ENCODE results near the gene RNF130.
"Not testable (repeated sequence)": the region's sequence is repeated elsewhere in the genome, so short reads cannot be mapped to it uniquely, and the experiment has no call there.

The RNF130 gene

GRCh38 chr5:180018347-180019060 lies 53.1 kb downstream of the RNF130 start:
- no peak for DNase-seq (ENCODE audit: low read depth)

GRCh38 chr5:180015523-180015922 lies 56.0 kb downstream of the RNF130 start:
- DNase-seq (ENCODE audit: low read depth) = not testable (repeated sequence)

DNA sequence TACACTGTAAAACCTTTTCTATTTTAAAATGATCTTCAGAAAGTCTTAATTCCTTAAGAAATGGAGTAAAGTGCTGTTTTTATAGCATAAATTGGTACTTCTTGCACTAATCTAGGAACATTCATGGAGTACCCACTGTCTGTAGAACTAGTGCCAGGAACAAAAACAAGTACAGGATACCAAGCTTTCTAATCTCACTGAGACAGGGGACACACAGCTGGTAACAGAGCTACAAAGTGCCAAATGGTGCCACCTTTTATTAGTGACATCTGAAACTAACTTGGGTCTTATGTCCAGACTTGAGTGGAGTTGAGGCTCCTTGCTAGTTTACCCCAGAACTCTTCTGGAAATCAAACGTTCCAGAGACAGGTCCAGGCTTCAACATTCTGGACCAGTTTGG lies 57.9 kb downstream of the RNF130 start:
- no peak for DNase-seq (ENCODE audit: low read depth)

- no peak for DNase-seq (ENCODE audit: low read depth)
Measured at GRCh38 chr5:180012316-180012715, 59.2 kb downstream of the RNF130 start.

- DNase-seq (ENCODE audit: low read depth) = no peak
Measured at GRCh38 chr5:180010636-180011035, 60.9 kb downstream of the RNF130 start.

DNA sequence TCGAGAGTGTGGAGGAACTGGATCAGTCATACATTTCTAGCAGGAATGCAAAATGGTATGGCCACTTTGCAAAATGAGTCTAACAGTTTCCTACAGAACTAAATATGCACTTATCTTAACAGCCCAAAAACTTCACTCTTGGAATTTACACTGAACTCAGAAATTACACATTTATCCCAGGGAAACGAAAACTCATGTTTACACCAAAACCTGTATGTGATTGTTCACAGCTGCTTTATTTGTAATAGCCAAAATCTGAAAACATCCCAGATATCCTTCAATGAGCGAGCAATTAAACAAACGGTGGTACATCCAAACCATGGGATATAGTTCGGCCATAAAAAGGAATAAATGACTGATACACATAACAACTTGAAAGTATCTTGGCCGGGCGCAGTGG lies 62.0 kb downstream of the RNF130 start:
- DNase-seq (ENCODE audit: low read depth) = no peak

GRCh38 chr5:180008433-180008832 lies 63.1 kb downstream of the RNF130 start:
- no peak for DNase-seq (ENCODE audit: low read depth)

- DNase-seq (ENCODE audit: low read depth) = no peak
Measured at GRCh38 chr5:180007582-180007981, 64.0 kb downstream of the RNF130 start.

- no peak for DNase-seq (ENCODE audit: low read depth)
Measured at GRCh38 chr5:180006141-180006540, 65.4 kb downstream of the RNF130 start.

DNA sequence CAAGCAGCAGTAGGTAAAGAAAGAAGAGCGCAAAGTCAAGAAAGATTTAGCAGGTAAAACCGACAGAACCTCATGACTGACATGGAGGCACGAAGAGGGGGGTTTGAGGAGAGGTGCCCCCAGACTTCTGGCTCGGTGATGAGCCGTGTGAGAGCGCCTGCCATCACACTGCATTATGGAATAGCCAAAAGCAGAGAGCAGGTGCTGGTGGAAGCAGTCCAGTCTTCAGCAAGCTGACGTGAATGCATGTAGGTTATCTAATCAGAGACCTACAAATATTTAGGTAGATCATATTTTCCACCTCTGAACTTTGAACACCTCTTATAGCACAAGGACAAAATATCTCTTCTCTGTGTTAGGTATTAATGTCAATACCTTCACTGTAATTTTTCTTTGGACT lies 68.4 kb downstream of the RNF130 start:
- DNase-seq (ENCODE audit: low read depth) = no peak

DNA sequence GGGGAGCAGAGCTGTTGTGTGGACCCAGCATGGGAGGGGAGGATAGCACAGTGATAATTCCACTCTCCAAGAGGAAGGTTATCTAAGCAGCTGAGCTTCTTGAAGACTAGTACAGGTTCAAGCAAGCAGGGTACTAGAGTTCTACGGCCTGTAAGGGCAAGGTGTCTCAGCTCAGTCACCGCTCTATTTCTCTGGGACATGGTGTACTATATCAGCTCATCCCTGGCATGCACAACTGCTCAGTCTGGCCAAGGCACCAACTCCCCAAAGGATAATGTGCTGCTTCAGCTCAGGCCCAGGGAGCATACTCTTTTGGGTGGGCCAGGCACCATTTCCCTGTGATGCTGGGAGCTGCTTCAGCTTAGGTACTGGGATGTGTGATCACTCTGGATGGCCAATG lies 69.8 kb downstream of the RNF130 start:
- no peak for DNase-seq (ENCODE audit: low read depth)

GRCh38 chr5:180001136-180001535 lies 70.4 kb downstream of the RNF130 start:
- DNase-seq (ENCODE audit: low read depth) = no peak

DNA sequence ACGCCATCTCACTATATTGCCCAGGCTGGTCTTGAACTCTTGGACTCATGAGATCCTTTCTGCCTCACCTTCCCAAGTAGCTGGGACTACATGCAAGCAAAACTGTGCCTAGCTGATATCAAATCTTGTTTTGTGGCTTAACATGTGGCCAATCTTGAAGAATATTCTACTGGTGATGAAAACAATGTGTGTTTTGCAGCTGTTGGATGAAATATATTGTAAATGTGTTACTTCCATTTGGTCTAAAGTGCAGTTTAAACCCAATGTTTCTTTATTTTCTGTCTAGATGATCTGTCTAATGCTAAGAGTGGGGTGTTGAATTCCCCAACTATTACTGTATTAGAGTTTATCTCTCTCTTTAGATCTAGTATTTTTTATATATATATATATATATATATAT lies 73.1 kb downstream of the RNF130 start:
- DNase-seq (ENCODE audit: low read depth) = no peak

DNA sequence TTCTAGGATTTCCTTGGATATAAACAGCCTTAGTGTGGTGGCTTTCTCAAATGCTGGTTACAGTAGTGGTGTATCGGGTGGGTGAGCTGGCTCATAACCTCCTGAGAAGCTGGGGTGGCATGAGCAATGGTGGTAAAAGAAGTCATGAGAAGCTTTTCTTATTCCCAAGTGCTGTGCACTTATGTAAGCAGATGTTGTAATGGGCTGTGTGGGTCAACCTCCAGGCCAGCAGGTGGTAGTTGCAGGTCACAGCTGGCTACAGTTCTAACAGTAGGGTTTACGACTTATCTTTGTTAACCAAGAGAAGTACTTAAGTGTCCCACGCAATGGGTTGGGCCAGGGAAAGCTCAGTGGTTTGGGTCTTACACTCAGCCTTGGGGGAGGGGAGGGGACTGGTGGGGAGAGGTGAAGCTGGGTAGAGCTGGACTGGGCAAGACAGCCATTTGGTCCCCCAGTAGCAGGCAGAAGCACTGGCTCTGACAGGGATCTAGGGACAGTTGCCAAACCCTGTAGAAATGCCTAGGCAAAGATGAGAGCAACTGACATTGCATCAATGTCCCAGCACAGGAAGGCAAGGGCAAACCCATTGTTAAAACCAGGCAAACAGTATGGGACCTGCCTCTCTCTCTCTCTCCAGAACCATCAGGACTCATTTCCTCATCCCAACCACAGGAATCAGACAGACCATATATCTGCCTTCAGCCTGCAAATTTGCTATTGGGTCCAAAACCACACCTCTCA lies 76.8 kb downstream of the RNF130 start:
- no peak for DNase-seq (ENCODE audit: low read depth)

- DNase-seq (ENCODE audit: low read depth) = not testable (repeated sequence)
Measured at GRCh38 chr5:179992855-179993254, 78.7 kb downstream of the RNF130 start.

DNA sequence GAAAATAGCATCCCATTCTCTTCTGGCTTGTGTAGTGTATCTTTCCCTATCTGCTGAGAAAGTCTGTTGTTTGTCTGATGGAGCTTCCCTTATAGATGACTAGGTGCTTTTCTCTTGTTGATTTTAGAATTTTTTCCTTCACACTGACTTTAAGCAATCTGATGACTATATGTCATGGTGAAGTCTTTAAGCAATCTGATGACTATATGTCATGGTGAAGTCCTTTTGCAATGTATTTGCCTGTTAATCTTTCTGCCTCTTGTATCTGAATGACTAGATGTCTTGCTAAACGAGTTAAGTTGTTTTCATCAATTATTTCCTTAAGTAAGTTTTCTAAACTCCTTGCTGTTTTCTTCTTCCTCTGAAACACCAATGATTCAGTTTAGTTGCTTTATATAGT lies 80.5 kb downstream of the RNF130 start:
- no peak for DNase-seq (ENCODE audit: low read depth)

DNA sequence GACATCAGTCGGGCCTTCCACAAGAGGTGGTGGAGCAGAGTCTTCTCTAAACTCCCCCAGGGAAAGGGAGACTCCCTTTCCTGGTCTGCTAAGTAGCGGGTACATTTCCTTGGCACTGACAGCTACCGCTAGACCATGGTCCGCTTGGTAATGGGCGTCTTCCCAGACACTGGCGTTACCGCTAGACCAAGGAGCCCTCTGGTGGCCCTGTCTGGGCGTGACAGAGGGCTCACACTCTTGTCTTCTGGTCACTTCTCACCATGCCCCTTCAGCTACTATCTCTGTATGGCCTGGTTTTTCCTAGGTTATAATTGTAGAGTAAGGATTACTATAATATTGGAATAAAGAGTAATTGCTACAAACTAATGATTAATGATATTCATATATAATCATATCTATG lies 81.0 kb downstream of the RNF130 start:
- not testable (repeated sequence) for DNase-seq (ENCODE audit: low read depth)

GRCh38 chr5:179986328-179986727 lies 85.2 kb downstream of the RNF130 start:
- DNase-seq (ENCODE audit: low read depth) = no peak

DNA sequence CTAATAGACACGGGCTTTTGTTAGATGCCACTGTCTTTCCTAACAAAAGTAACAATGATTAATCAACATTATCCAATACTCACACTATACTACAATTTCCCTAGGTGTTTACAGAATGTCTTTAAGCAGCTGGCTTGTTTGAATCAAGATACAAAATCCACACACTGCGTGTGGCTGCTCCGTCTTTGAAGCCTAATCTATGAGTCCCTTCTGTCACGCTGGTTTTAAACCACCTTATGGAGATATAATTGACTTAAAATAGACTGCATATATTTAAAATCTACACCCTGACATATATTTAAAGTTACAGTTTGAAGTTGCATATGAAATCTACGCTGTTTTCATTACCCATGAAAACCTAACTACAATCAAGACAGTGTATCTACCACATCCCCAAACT lies 89.9 kb downstream of the RNF130 start:
- DNase-seq (ENCODE audit: low read depth) = no peak

DNA sequence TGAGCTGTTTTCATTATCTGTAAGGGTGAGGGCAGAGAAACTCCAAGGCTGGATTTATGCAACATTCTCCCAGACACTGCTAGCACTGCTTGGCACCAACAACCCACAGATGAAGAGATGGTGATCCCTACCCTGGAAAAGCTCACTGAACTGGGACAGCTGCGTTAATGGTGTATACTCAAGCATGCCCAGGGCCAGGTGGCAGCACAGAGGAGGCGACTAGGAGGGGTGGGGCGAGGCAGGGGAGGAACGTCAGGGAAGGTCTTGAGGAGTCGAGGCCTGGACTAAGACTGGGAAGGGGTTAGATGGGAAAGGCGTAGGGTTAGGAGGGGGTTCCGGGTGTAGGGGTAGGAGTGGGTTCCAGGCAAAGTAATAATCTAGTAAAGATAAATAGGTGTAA lies 90.8 kb downstream of the RNF130 start:
- DNase-seq (ENCODE audit: low read depth) = no peak

GRCh38 chr5:179978792-179979191 lies 92.8 kb downstream of the RNF130 start:
- no peak for DNase-seq (ENCODE audit: low read depth)

GRCh38 chr5:179975713-179976134 lies 95.8 kb downstream of the RNF130 start:
- no peak for DNase-seq (ENCODE audit: low read depth)

- DNase-seq (ENCODE audit: low read depth) = no peak
Measured at GRCh38 chr5:179974946-179975712, 96.4 kb downstream of the RNF130 start.

Data from fibroblast of gingiva (primary cell).